Right atrium auricular region (tissue), 2 donors: ENCODE data around the gene CTNND2. TPM values are rescaled to one million over a fixed set of nuclear protein-coding genes. Genes with fewer than 3 reads are reported as not detected.

Source experiments
- DNase-seq: peaks from one replicate; pipeline ENCODE4 v3.0.0-alpha.2; 2019; ENCODE audit warnings: low spot score
- H3K27ac ChIP-seq, 2 donors: fragments of 200-600 bp; sonication (generic); 1 replicate in 1 of 2; 2 replicates in 1 of 2; pipeline ENCODE4 v1.5.1; 2016 to 2019
- H3K27me3 ChIP-seq, 2 donors: fragments of 200-600 bp; sonication (generic); one replicate each; pipeline versions ENCODE4 v1.5.1 to v1.6.0; 2017 to 2019
- H3K36me3 ChIP-seq: fragments of 200-600 bp; sonication (generic); one replicate; pipeline ENCODE4 v1.5.1; 2016
- H3K4me1 ChIP-seq, 2 donors: fragments of 200-600 bp; sonication (generic); one replicate each; pipeline versions ENCODE4 v1.5.1 to v1.6.0; 2017 to 2019
- H3K4me3 ChIP-seq, 2 donors: fragments of 200-600 bp; sonication (generic); 1 replicate in 1 of 2; 2 replicates in 1 of 2; pipeline ENCODE4 v1.5.1; 2017 to 2019; ENCODE audit warnings: mild to moderate bottlenecking in 1 of 2, moderate library complexity in 1 of 2
- H3K9me3 ChIP-seq, 2 donors: fragments of 200-600 bp; sonication (generic); one replicate each; pipeline ENCODE4 v1.5.1; 2019
- total RNA-seq, 2 donors: library from RNA; depleted of rRNA; stranded (reverse); fragments of >200 nt; gene quantifications; one replicate each; pipeline ENCODE4 v1.1.0, GENCODE V29; 2016
- TF ChIP-seq, protein P1 (sequence below), 2 donors: fragments of 200-600 bp; sonication (generic); IDR thresholded peaks; one replicate each; pipeline ENCODE4 v1.5.1; 2019; ENCODE audit warnings: antibody characterized with exemption in 2 of 2

The CTNND2 gene
- total RNA-seq, 2 donors from 2014 or later, result 8.6 to 9.0 TPM

DNA sequence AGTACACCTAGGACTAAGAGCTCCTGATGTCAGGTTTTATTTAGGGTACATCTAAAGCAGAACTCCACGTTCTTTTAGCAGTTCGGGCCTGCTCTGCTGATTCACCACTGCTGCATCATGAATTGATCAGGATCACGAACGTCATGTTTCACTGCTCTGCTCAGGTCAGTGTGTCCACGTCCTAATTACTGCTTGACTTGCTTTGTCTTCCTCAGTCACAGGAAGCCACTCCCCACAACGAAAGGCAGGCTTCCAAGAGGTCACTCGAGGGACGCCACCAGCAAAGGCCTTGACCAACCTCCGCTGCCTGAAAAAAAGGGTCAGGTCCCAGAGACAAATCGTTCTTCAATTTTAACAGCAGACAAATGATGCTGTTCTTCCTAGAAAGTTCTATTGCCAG, 40.3 kb downstream of the CTNND2 start:
- no peak overlapping the region for H3K4me3 ChIP-seq
- H3K9me3 ChIP-seq, result no peaks in the 10 kb centered on the region
- no peaks in the 10 kb centered on the region for H3K27me3 ChIP-seq
- TF ChIP-seq, protein P1, sequence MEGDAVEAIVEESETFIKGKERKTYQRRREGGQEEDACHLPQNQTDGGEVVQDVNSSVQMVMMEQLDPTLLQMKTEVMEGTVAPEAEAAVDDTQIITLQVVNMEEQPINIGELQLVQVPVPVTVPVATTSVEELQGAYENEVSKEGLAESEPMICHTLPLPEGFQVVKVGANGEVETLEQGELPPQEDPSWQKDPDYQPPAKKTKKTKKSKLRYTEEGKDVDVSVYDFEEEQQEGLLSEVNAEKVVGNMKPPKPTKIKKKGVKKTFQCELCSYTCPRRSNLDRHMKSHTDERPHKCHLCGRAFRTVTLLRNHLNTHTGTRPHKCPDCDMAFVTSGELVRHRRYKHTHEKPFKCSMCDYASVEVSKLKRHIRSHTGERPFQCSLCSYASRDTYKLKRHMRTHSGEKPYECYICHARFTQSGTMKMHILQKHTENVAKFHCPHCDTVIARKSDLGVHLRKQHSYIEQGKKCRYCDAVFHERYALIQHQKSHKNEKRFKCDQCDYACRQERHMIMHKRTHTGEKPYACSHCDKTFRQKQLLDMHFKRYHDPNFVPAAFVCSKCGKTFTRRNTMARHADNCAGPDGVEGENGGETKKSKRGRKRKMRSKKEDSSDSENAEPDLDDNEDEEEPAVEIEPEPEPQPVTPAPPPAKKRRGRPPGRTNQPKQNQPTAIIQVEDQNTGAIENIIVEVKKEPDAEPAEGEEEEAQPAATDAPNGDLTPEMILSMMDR (IDR thresholded peaks at IDR 0.05), result no peak
- DNase-seq, result no peak
- H3K27ac ChIP-seq, result no peak overlapping the region
- H3K4me1 ChIP-seq, result no peaks in the 10 kb centered on the region
- no peaks in the 10 kb centered on the region for H3K36me3 ChIP-seq

DNA sequence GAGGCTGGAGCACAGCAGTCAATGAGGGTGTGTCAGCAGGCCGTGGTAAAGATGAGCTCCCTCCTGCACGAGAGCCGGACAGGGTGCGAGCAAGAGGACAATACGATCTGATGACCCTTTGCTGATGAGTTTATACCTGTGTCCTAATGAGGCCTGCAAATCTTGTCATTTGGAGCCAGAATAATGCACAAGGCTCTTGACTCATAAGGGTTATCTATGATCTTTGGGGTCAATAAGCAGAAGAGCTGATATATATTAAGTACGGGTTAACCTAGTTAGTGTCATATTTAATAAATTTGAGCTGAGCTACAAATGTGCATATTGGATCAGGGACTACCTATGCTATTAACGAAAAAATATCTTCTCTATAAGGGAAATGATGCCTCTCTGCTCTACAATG, 46.9 kb downstream of the CTNND2 start:
- no peaks in the 10 kb centered on the region for H3K4me1 ChIP-seq
- H3K9me3 ChIP-seq, result no peaks in the 10 kb centered on the region
- TF ChIP-seq, protein P1 (IDR thresholded peaks at IDR 0.05), result no peak
- no peak overlapping the region for H3K27ac ChIP-seq
- no peaks in the 10 kb centered on the region for H3K27me3 ChIP-seq
- no peak for DNase-seq
- H3K4me3 ChIP-seq, result no peak overlapping the region
- no peaks in the 10 kb centered on the region for H3K36me3 ChIP-seq

DNA sequence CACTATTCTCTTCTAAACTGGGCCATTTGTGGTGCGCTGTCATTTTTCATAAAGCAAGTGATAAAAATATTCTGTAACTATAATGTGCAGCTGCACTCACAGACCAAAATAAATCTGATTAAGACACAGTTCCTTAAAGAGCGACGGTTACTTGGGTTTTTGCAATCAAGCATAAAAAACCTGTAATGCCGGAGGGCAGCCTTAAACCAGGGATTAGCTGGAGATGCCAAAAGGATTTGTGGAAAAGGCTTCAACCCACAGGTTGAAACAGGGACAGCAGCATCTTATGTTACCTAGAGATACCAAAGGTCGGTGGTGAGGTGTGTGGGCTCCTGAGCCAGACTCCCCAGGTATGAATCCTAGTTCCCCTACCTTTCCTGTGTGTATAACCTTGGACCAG, 49.3 kb downstream of the CTNND2 start:
- TF ChIP-seq, protein P1 (IDR thresholded peaks at IDR 0.05), result no peak
- no peak overlapping the region for H3K4me3 ChIP-seq

DNA sequence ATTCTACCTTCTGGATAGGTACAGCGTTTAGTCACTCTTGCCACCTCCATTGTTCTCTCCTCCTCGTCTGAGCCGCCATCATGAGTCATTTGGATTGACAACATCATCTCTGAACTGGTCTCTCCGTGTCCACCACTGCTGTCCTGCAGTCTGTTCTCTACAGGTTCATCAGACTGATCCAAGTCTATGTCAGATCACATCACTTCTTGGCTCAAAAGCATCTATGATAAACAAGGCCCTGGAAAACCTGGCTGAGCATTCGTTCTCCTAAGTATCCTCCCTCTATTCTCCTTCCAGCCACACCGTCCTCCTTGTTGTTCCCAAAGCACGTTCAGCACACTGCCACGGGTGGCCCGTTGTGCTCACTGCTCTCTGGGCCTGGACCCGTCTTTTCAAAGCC, 50.5 kb downstream of the CTNND2 start:
- TF ChIP-seq, protein P1 (IDR thresholded peaks at IDR 0.05), result no peak
- Histone ChIP-seq H3K4me3 (no peak overlapping the region), H3K36me3 (no peaks in the 10 kb centered on the region), H3K27ac (no peak overlapping the region), H3K9me3 (no peaks in the 10 kb centered on the region), H3K4me1 (no peaks in the 10 kb centered on the region), H3K27me3 (no peaks in the 10 kb centered on the region)
- no peak for DNase-seq

More for the DNA sequence above, 49.3 kb downstream of the CTNND2 start:
- no peaks in the 10 kb centered on the region for H3K9me3 ChIP-seq
- H3K4me1 ChIP-seq, result no peaks in the 10 kb centered on the region
- no peaks in the 10 kb centered on the region for H3K36me3 ChIP-seq
- H3K27ac ChIP-seq, result no peak overlapping the region
- H3K27me3 ChIP-seq, result no peaks in the 10 kb centered on the region
- no peak for DNase-seq

DNA sequence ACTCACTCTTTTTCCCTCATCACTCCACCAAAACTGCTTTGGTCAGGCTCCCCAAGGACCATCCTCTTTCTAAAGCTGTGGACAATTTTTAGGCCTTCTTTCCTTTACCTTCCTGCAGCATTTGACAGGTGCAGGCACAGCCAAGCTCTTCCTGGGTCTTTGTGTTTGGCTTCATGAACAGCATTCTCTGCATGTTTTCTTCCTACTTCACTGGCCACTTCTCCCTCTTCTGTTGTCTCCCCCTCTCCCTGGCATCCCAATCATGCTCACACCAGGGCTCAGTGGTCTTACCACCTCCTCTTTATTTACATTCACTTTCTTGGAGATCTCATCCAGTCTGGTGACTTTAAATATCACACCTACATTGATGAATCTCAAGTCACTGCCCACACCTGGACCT, 51.1 kb downstream of the CTNND2 start:
- Histone ChIP-seq H3K9me3 (no peaks in the 10 kb centered on the region), H3K27me3 (no peaks in the 10 kb centered on the region), H3K4me3 (no peak overlapping the region), H3K4me1 (no peaks in the 10 kb centered on the region), H3K27ac (no peak overlapping the region), H3K36me3 (no peaks in the 10 kb centered on the region)
- no peak for DNase-seq
- TF ChIP-seq, protein P1 (IDR thresholded peaks at IDR 0.05), result no peak

DNA sequence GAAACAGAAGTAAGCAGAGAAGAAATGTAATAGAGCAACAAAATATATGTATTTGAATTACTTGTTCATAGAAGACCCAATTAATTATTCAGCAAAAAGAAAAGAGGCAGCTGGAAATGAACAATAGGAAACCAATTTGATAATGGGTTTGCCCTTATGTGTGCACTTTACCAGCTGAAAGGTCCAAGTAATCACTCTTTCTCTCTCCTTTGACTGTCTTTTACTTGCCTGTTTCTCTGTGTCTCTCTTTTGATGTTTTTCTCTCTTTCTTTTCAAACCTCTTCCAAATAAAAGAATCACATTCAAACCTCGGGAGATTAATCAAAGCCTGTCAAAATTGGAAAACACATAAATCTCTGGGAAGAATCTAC, 51.5 kb downstream of the CTNND2 start:
- TF ChIP-seq, protein P1 (IDR thresholded peaks at IDR 0.05), result no peak
- Histone ChIP-seq H3K4me3 (no peak overlapping the region), H3K36me3 (no peaks in the 10 kb centered on the region), H3K4me1 (no peaks in the 10 kb centered on the region), H3K27ac (no peak overlapping the region), H3K27me3 (no peaks in the 10 kb centered on the region), H3K9me3 (no peaks in the 10 kb centered on the region)
- DNase-seq, result no peak
